Left lung (tissue), 10 donors: Measurements from ENCODE around the gene TMEM117. TPM values are rescaled to one million over a fixed set of nuclear protein-coding genes. Genes with fewer than 3 reads are reported as not detected.

Experiments
- ATAC-seq: fragments of 200-7000 bp; cut with Tn5 transposase; one replicate; pipeline ENCODE4 v1.9.1; 2020; ENCODE audit warnings: moderate library complexity
- DNase-seq, 4 donors: peaks; one replicate each; pipeline ENCODE4 v3.0.0-alpha.2; 2013 to 2020
- H3K27ac ChIP-seq, 2 donors: fragments of 200-600 bp; sonication (generic) in 1 of 2; one replicate each; pipeline versions ENCODE4 v1.5.0 to v1.8.0; 2020 to 2021
- H3K27me3 ChIP-seq, 2 donors: fragments of 200-600 bp; sonication (generic) in 1 of 2; one replicate each; pipeline versions ENCODE4 v1.5.0 to v1.8.0; 2020 to 2021
- H3K36me3 ChIP-seq, 2 donors: fragments of 200-600 bp; sonication (generic) in 1 of 2; one replicate each; pipeline versions ENCODE4 v1.5.0 to v1.8.0; 2020 to 2021
- H3K4me1 ChIP-seq, 2 donors: fragments of 200-600 bp; one replicate each; pipeline ENCODE4 v1.8.0; 2021
- H3K4me3 ChIP-seq, 2 donors: fragments of 200-600 bp; sonication (generic) in 1 of 2; one replicate each; pipeline versions ENCODE4 v1.5.0 to v1.8.0; 2020 to 2021; ENCODE audit warnings: mild to moderate bottlenecking in 1 of 2
- H3K9me3 ChIP-seq, 2 donors: fragments of 200-600 bp; sonication (generic) in 1 of 2; one replicate each; pipeline versions ENCODE4 v1.5.0 to v1.8.0; 2020 to 2021
- intact Hi-C, 2 donors: fragments of 100-400 bp; cut with DNase I; formaldehyde crosslinking; loops; one replicate each; pipeline versions ENCODE4 v1.11.2 to v1.14.2; 2022
- polyA plus RNA-seq, 6 donors: library from polyadenylated mRNA; unstranded; fragments of 120-200 nt; gene quantifications; one replicate each; pipeline ENCODE4 v1.2.1, GENCODE V29; 2013; ENCODE audit not compliant: insufficient read length in 6 of 6
- total RNA-seq, 2 donors: library from RNA; stranded (reverse); fragmentation: NEBNext Ultra II Directional; extraction: Animal tissue kit (Norgen Biotek cat#: 25700); gene quantifications; one replicate each; pipeline ENCODE4 v1.2.1, GENCODE V29; 2021
- TF ChIP-seq, protein P1 (sequence below), 2 donors: fragments of 200-600 bp; sonication (generic) in 1 of 2; IDR thresholded peaks; one replicate each; pipeline versions ENCODE4 v1.5.0 to v1.8.0; 2021; ENCODE audit warnings: antibody characterized with exemption in 2 of 2
- donor health status: DM: no; HTN: yes; CAD: no.
- donor health status: DM: no; HTN: no; CAD: no.

TMEM117 gene
- total and polyA plus RNA-seq, 8 donors = 3.9 to 7.9 (median 6.7) TPM

DNA sequence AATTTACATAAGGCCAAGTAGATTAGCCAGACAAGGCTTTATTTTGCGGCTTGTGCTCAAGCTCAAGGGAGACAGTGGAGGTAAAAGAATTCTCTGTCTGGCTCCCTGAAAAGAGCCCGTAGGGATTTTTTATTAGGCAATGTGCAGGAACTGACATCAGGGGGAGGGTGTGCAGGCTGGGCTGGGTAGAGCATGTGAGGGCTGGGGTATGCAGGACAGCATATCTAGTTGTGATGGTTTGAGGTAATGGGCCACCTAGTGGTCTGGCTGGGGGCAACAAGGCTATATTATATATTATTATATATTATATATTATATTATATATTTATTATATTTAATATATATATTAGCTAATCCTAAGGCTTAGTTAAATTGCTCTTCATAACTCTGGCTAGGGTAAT lies 102.1 kb downstream of the TMEM117 start:
- Histone ChIP-seq H3K4me3 (no peak overlapping the region), H3K9me3 (peaks cover 0 to 4% of the 10 kb centered on the region in 2 donors), H3K27ac (no peak overlapping the region), H3K27me3 (no peaks in the 10 kb centered on the region), H3K4me1 (no peaks in the 10 kb centered on the region), H3K36me3 (no peaks in the 10 kb centered on the region)
- ATAC-seq = no peak
- TF ChIP-seq, protein P1, sequence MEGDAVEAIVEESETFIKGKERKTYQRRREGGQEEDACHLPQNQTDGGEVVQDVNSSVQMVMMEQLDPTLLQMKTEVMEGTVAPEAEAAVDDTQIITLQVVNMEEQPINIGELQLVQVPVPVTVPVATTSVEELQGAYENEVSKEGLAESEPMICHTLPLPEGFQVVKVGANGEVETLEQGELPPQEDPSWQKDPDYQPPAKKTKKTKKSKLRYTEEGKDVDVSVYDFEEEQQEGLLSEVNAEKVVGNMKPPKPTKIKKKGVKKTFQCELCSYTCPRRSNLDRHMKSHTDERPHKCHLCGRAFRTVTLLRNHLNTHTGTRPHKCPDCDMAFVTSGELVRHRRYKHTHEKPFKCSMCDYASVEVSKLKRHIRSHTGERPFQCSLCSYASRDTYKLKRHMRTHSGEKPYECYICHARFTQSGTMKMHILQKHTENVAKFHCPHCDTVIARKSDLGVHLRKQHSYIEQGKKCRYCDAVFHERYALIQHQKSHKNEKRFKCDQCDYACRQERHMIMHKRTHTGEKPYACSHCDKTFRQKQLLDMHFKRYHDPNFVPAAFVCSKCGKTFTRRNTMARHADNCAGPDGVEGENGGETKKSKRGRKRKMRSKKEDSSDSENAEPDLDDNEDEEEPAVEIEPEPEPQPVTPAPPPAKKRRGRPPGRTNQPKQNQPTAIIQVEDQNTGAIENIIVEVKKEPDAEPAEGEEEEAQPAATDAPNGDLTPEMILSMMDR (IDR thresholded peaks at IDR 0.05) = no peak
- no peak for DNase-seq
- intact Hi-C loops = no loop called here

DNA sequence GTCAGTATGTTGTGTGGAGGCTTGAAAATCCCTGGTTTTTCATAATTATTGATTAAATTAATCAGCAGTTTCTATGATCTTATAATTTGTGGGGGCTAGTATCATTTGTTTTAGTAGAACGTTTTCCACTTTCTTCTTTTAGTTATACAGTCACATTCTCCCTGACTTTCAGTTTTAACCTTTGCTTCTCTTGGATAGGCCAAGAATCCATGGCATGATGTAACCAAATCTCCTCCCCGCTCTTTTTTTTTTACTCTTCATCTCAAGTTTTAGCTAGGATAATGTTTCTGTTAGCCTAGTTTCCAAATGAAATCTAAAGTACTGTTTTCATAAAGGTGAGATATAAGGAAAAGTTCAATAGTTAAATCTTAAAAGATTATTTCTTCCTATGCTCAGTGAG lies 106.5 kb downstream of the TMEM117 start:
- ATAC-seq (no peak), DNase-seq (no peak)
- H3K27ac ChIP-seq = no peak overlapping the region
- intact Hi-C loops = no loop called here
- TF ChIP-seq, protein P1 (IDR thresholded peaks at IDR 0.05) = no peak
- H3K4me1 ChIP-seq = no peaks in the 10 kb centered on the region
- H3K9me3 ChIP-seq = no peaks in the 10 kb centered on the region
- no peaks in the 10 kb centered on the region for H3K27me3 ChIP-seq
- H3K4me3 ChIP-seq = no peak overlapping the region
- H3K36me3 ChIP-seq = no peaks in the 10 kb centered on the region

DNA sequence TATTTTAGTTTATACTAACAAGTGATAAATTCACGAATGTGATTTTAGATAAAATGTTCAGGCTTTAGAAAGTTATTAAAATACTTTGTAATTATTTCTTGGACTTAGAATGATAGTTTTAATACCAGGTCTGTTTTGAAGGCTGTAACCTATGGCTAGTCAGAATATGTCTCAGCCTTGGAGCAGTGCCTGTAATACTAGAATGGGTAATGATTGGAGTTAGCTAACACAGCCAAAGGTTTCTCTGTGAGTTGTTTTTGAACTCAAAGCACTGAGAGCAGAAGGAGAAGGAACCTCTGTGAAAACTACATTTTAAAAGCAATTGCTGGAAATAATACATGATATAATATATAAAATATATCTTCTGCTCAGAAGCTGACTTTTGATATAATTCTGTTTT lies 110.1 kb downstream of the TMEM117 start:
- Histone ChIP-seq H3K27me3 (no peaks in the 10 kb centered on the region), H3K4me1 (no peaks in the 10 kb centered on the region), H3K9me3 (no peaks in the 10 kb centered on the region), H3K36me3 (no peaks in the 10 kb centered on the region), H3K27ac (no peak overlapping the region), H3K4me3 (no peak overlapping the region)
- ATAC-seq (no peak), DNase-seq (no peak)
- intact Hi-C loops = no loop called here
- TF ChIP-seq, protein P1 (IDR thresholded peaks at IDR 0.05) = no peak

DNA sequence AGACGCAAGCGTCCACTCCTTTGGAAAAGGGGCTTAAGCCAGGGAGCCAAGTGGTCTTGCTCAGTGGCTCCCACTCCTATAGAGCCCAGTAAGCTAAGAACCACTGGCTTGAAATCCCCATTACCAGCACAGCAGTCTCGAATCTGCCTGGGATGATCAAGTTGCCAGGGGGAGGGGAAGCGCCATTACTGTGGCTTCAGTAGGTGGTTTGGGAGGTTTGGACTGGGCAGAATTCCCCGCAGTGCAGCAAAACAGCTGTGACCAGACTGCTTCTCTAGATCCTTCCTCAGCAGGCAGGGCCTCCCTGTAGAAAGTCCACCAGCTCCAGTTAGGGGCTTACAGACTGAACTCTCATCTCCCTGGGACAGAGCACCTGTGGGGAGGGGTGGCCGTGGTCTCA lies 115.4 kb downstream of the TMEM117 start:
- DNase-seq = no peak
- no peaks in the 10 kb centered on the region for H3K36me3 ChIP-seq
- H3K27ac ChIP-seq = no peak overlapping the region
- H3K4me3 ChIP-seq = no peak overlapping the region
- H3K27me3 ChIP-seq = no peaks in the 10 kb centered on the region
- TF ChIP-seq, protein P1 (IDR thresholded peaks at IDR 0.05) = no peak
- intact Hi-C loops = no loop called here
- H3K9me3 ChIP-seq = no peaks in the 10 kb centered on the region
- no peak for ATAC-seq
- no peaks in the 10 kb centered on the region for H3K4me1 ChIP-seq

DNA sequence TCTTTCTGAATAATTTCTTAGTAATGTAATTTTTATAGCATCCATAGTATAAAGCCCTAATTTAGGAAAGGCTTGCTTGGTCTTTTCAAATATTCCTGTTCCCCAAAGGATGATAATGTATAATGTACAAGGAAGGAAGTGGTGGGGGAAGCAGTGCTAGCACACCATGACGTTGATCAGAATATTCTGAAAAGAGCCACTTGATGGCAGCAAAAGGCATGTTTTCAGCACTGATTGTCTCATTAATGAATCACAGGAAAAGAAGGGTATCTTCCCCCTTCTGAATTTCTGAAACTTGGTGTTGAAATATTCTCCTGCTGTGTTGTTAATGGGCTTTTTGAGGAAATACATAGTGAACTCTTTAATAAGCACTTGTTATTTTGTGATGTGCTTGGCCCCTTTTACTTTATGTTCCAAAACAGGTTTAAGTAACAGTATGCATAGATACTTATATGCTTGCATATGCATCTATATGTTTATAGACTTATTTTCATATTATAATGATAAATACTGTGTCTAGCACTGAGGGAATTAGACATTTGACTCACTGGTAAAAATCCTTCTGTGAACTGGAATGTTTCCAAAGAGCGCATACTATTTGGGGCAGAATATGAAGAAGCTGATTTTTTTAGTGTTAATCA lies 122.0 kb downstream of the TMEM117 start:
- Histone ChIP-seq H3K4me3 (no peak overlapping the region), H3K9me3 (no peaks in the 10 kb centered on the region), H3K36me3 (no peaks in the 10 kb centered on the region), H3K27ac (no peak overlapping the region), H3K27me3 (no peaks in the 10 kb centered on the region), H3K4me1 (no peaks in the 10 kb centered on the region)
- intact Hi-C loops = no loop called here
- TF ChIP-seq, protein P1 (IDR thresholded peaks at IDR 0.05) = peak; percentile 21 to 31
- ATAC-seq (peak; percentile 70), DNase-seq (peak in 2 of 4 donors; percentile 27 to 52)
